HUES6 (cell line): ENCODE measurements around the gene COL4A1.

Experiments used
- H3K27ac ChIP-seq: 2 replicates; pipeline ENCODE4 v1.7.0; 2013; ENCODE audit warnings: low read depth, mild to moderate bottlenecking, low read length, inconsistent platforms
- H3K27me3 ChIP-seq: 2 replicates; pipeline ENCODE4 v1.6.1; 2013; ENCODE audit warnings: low read length; ENCODE audit not compliant: control insufficient read depth, insufficient read depth
- H3K36me3 ChIP-seq: 2 replicates; pipeline ENCODE4 v1.6.1; 2013; ENCODE audit warnings: low read length; ENCODE audit not compliant: control insufficient read depth, insufficient read depth
- H3K4me1 ChIP-seq: 2 replicates; pipeline ENCODE4 v1.6.1; 2013; ENCODE audit warnings: low read length; ENCODE audit not compliant: control insufficient read depth, insufficient read depth
- H3K4me3 ChIP-seq: 2 replicates; pipeline ENCODE4 v1.5.1; 2013; ENCODE audit warnings: low read depth, low read length
- H3K9ac ChIP-seq: one replicate; pipeline ENCODE4 v1.6.1; 2013; ENCODE audit warnings: mild to moderate bottlenecking, low read length
- H3K9me3 ChIP-seq: 2 replicates; pipeline ENCODE4 v1.6.1; 2013; ENCODE audit warnings: low read depth, low read length; ENCODE audit not compliant: control insufficient read depth, insufficient read depth

COL4A1 gene

DNA sequence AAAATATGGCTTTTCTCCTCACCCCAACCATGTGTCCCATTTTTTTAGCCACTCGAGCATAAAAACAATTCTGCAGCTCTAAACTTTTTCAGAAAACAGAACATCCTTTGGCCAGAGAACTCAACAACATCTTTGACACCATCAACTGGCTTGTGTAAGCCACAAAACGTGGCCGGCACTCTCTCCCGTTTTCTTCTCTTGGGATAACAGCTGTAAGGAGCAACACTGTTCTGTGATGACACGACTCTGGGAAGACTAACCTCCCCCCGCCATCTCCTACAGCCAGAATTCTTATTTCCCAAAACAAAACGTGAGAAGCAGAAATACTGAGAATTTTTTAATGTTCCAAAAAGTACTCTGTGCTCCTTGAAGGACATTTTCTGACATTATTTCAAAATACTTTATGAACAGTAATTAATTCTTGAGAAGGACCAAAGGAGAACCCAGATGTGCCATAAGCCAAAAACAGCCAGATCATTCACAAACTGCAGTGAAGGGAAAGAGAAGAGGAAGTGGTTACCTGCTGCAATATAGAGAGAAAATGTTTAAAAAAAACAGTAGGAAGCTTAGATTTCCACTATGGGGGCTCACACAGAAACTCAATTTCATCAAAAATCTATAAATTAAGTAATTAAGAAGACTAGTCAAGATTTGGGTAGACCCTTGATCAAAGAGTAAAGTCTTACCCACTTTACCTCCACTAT, 25.8 kb downstream of the COL4A1 start:
- no peak overlapping the region for H3K27ac ChIP-seq
- H3K4me3 ChIP-seq: no peak overlapping the region
- H3K4me1 ChIP-seq: no peaks in the 10 kb centered on the region
- no peaks in the 10 kb centered on the region for H3K27me3 ChIP-seq
- no peaks in the 10 kb centered on the region for H3K9me3 ChIP-seq
- 0 out of 2 replicates have a peak, but pooled peaks cover 5% of the 10 kb centered on the region for H3K36me3 ChIP-seq
- H3K9ac ChIP-seq: no peak overlapping the region

DNA sequence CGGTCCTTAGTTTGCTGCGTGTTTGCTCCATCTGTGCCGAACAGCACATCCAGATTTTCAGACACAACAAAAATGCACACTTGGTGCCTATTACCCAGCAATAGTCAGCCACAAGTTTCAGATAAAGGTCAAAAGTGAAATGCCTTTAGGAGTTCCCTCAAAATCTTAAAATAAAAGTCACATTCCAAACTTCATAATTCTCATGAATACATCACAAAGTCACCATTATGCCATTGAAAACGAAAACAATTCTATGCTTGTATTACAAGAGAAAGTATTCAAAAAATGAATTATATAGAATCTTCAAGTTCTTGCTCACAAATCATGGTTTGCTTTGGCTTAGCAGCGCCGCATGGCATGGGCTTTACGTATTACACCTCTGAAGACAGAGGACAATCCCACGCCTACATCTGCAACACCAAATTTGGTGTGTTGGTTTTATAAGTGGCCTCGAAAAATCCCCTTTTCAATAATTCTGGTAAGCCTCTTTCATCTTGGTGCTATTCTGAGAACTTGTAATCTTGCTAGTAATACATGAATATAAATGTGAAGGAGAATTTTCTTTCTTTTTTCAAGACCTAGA, 26.6 kb downstream of the COL4A1 start:
- H3K4me3 ChIP-seq: no peak overlapping the region

DNA sequence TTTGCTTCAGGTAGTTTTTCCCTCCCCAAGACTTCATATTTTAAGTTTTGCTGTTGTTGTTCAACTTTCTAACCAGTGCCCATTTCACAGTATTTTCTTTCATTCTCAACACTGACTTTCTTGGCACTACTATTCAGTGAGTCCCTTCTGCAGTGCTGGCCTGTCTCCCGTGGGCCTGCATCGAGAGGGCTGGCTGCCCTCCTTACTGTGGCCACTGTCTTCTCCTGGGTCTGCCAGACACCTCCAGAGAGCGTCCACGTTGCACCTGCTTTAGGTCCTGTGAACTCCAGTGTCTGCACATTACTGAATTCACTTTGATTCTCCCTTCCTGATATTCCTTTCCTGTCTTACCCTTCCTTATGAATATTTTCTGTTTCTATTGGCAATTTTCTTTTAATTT, 27.3 kb downstream of the COL4A1 start:
- Histone ChIP-seq H3K27me3 (no peaks in the 10 kb centered on the region), H3K4me3 (no peak overlapping the region), H3K9ac (no peak overlapping the region), H3K9me3 (no peaks in the 10 kb centered on the region), H3K36me3 (no peaks in the 10 kb centered on the region), H3K27ac (no peak overlapping the region), H3K4me1 (no peaks in the 10 kb centered on the region)

More for the DNA sequence above, 26.6 kb downstream of the COL4A1 start:
- Histone ChIP-seq H3K4me1 (no peaks in the 10 kb centered on the region), H3K36me3 (0 out of 2 replicates have a peak, but pooled peaks cover 2% of the 10 kb centered on the region), H3K27me3 (no peaks in the 10 kb centered on the region), H3K9ac (no peak overlapping the region), H3K9me3 (no peaks in the 10 kb centered on the region), H3K27ac (no peak overlapping the region)

DNA sequence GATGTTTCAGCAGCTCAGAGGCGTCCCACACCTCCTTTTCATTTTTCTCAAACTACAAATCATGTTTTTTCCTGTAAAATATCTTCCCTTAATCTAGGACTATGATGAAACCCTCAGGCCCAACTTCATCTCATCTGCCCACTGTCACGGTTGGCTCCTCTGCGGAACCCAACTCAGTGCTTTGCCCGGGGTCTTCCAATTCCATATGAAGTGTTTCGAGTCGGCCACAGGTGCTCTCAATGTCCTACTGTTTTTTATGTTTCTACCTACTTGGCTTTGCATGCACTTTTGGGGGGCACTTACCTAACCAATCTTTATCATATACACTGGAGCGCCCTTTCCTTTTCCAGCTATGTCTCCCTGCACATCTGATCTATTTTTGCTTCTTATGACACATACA, 28.1 kb downstream of the COL4A1 start:
- Histone ChIP-seq H3K27ac (no peak overlapping the region), H3K4me1 (no peaks in the 10 kb centered on the region), H3K9me3 (no peaks in the 10 kb centered on the region), H3K27me3 (no peaks in the 10 kb centered on the region), H3K4me3 (no peak overlapping the region), H3K9ac (no peak overlapping the region), H3K36me3 (no peaks in the 10 kb centered on the region)

DNA sequence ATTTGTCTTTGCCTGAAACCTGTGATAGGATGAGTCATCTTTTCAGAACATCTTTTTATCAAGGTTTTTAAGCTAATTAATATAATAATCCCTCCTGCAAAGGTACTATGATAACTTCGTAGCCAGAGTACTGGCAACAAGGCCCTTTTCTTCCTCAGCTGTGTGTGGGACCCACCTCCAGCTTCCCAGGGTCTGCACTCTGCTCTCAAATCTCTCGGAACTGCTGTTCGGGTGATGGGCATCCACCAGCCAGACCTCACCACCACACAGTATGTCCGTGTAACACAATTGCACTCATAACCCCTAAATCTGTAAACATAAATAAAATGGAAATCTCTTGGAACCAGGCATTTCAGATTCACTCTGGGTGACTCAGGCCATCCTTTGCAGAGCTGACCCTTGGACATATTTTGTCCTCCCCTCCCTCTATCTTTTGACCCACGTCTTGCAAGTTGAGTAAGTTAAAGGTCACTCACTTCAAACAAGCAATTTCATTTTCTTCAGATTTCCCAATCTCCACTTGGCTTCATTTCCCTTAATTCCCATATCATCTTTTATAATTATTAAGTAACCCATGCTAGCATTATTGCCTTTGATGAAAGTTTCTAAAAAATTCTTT, 29.5 kb downstream of the COL4A1 start:
- no peak overlapping the region for H3K27ac ChIP-seq
- H3K9me3 ChIP-seq: no peaks in the 10 kb centered on the region
- no peak overlapping the region for H3K9ac ChIP-seq
- H3K4me1 ChIP-seq: no peaks in the 10 kb centered on the region
- no peaks in the 10 kb centered on the region for H3K36me3 ChIP-seq
- no peak overlapping the region for H3K4me3 ChIP-seq
- H3K27me3 ChIP-seq: no peaks in the 10 kb centered on the region

DNA sequence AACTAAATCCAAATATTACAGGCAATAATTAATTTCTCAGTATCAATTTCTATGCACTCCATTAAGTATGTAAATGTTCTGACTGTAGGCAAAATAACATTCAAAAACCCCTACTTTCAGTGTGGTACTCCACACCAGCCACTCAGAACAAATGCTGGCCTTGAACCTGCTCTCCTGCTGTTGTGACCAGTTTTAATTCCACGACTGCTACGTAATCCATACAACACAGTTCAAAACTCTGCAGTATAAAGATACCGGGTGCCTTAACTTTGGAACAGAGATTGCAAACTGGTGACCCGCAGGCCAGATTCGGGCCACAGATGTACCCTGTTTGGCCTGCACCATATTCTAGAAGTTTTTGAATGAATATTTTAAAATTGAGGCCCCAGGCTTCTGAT, 30.4 kb downstream of the COL4A1 start:
- H3K9ac ChIP-seq: no peak overlapping the region
- H3K9me3 ChIP-seq: no peaks in the 10 kb centered on the region
- H3K27me3 ChIP-seq: no peaks in the 10 kb centered on the region
- H3K4me1 ChIP-seq: no peaks in the 10 kb centered on the region
- H3K27ac ChIP-seq: no peak overlapping the region
- H3K4me3 ChIP-seq: no peak overlapping the region
- H3K36me3 ChIP-seq: no peaks in the 10 kb centered on the region

DNA sequence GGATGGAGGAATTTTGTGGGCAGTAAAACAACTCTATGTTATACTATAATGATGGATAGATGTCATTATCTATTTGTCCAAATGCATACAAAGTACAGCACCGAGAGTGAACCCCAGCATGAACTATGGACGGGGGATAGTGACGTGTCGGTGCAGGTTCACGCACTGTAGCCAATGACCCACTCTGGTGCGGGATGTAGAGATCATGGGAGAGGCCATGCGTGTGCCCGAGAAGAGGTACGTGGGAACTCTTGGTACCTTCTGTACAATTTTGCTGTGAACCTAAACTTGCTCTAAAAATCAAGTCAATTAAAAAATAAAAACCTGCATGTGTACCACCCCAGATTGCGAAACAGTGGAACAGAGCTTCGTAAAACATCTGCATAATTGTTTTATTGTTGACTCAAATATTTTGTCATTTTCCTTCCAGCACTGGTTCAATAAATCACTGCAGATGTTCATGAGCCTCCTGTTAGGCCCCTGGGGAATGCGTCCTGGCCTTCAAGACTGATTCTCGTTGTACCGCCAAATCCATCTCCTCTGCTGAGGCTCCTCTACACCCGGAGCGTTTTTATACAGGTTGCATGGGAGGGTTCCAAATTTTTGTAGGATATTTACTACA, 30.9 kb downstream of the COL4A1 start:
- H3K9me3 ChIP-seq: no peaks in the 10 kb centered on the region
- H3K27ac ChIP-seq: no peak overlapping the region
- no peaks in the 10 kb centered on the region for H3K27me3 ChIP-seq
- H3K4me3 ChIP-seq: no peak overlapping the region
- no peaks in the 10 kb centered on the region for H3K36me3 ChIP-seq
- H3K9ac ChIP-seq: no peak overlapping the region
- H3K4me1 ChIP-seq: no peaks in the 10 kb centered on the region

DNA sequence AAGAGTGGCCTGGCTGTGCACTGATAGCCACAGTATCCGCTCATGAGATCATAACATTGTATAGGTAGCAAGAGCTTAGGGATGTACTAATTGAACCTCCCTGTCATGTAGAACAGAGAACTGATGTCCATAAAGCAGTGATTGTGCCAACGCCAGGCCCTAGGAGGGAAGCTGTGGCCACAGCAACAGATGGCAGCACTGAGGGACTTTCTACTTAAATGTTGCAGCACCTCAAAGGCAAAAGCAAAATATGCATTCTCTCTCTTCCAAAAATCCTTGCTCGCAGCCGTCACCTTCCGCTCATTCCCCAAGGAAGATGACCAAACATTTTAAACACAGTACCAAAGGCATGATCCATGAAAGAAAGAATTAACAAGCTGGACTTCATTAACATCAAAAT, 32.3 kb downstream of the COL4A1 start:
- Histone ChIP-seq H3K27ac (no peak overlapping the region), H3K4me1 (no peaks in the 10 kb centered on the region), H3K36me3 (no peaks in the 10 kb centered on the region), H3K27me3 (no peaks in the 10 kb centered on the region), H3K9me3 (no peaks in the 10 kb centered on the region), H3K4me3 (no peak overlapping the region), H3K9ac (no peak overlapping the region)

DNA sequence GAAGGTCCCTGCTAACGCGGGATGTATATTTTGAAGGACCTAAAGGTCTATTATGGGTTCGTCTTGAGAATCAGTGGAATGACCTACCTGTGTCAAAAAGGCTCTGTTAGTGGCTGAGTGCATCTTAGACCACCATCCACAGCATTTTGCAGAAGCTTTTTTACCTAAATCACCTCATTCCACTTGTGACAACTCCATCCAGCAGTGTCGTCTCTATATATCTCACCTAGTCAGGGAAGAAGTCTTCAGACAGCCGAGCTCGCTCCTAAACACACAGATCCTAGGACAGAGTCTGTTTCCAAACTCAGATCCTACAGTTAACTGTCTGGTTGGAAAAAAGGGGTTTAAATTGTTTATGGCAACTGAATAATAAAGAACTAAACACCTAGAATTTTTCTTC, 33.7 kb downstream of the COL4A1 start:
- Histone ChIP-seq H3K4me3 (no peak overlapping the region), H3K36me3 (no peaks in the 10 kb centered on the region), H3K9ac (no peak overlapping the region), H3K27me3 (no peaks in the 10 kb centered on the region), H3K27ac (no peak overlapping the region), H3K4me1 (no peaks in the 10 kb centered on the region), H3K9me3 (no peaks in the 10 kb centered on the region)

DNA sequence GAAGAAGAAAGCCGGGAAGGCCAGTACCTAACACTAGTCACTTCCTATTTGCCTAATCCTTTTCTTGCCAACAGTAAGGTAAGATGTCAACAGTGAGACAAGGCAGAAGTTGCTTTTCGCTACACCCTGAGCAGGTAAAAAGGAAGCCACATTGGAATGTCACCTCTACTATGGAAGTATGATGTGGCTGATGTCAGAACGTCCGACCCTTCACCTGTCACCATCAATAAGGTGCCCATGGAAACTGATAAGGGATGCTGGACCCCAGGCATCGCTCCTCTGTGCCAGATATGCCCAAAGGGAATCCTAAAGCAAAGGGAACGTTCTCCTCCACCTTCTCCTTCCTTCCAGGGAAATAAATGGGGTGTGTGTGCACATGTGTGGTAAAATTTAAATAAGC, 34.3 kb downstream of the COL4A1 start:
- Histone ChIP-seq H3K9me3 (no peaks in the 10 kb centered on the region), H3K4me3 (no peak overlapping the region), H3K4me1 (no peaks in the 10 kb centered on the region), H3K9ac (no peak overlapping the region), H3K27me3 (no peaks in the 10 kb centered on the region), H3K27ac (no peak overlapping the region), H3K36me3 (no peaks in the 10 kb centered on the region)

DNA sequence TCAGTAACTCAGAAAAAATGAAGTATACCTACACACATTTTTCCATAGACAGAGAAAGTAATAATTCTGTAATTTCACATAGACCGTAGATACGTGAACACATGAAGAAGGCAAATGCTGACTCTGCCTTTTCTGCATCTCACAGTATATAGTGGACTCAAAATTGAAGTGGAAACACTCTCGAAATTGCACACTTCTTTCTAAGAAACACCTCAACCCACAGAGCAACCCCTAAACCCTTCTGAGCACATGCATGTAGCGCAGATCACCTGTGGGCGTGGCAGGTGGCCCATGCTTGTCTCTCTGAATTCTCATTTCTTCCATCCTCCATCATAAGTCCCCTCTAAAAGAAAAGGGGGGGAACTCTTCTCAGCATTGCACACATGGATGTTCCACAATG, 34.7 kb downstream of the COL4A1 start:
- Histone ChIP-seq H3K9ac (no peak overlapping the region), H3K9me3 (no peaks in the 10 kb centered on the region), H3K27me3 (no peaks in the 10 kb centered on the region), H3K27ac (no peak overlapping the region), H3K4me1 (no peaks in the 10 kb centered on the region), H3K36me3 (no peaks in the 10 kb centered on the region), H3K4me3 (no peak overlapping the region)
